Right lobe of liver (tissue), 4 donors: ENCODE results near the gene CDC14A.

Source experiments
- POLR2A ChIP-seq: fragments of 450-650 bp; IDR thresholded peaks from one replicate; pipeline ENCODE4 v1.6.1; 2017; ENCODE audit warnings: antibody characterized with exemption, mild to moderate bottlenecking
- TF ChIP-seq, protein P1 (sequence below), 4 donors: fragments of 200-600 bp in 3 of 4; fragments of 450-650 bp in 1 of 4; IDR thresholded peaks; one replicate each; pipeline versions ENCODE4 v1.5.1 to v1.8.0; 2016 to 2022; ENCODE audit warnings: antibody characterized with exemption in 4 of 4, mild to moderate bottlenecking in 2 of 4
- donor health status: DM: no; HTN: no; CAD: no.
- donor health status: DM: no; HTN: no; CAD: no.
- donor health status: DM: no; HTN: yes; CAD: no.

DNA sequence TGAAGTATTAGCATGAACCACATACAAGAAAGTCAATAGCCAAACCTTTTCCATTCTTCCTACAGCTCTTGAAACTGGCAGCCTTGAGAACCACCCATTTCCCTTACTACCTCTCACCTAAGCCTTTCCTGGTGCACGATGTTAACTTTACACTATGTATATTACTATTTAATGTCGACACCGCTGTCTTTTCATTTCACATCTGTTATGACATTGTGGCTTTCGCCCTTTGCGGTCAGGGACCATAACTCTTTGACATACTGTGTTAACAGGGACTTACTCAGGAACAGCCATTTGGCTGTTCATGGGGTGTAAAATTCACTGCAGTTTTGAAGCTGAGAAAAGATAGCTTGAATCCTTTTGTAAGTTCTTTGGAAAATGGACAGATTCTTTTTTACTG lies 164.6 kb downstream of the CDC14A start:
- TF ChIP-seq, protein P1, sequence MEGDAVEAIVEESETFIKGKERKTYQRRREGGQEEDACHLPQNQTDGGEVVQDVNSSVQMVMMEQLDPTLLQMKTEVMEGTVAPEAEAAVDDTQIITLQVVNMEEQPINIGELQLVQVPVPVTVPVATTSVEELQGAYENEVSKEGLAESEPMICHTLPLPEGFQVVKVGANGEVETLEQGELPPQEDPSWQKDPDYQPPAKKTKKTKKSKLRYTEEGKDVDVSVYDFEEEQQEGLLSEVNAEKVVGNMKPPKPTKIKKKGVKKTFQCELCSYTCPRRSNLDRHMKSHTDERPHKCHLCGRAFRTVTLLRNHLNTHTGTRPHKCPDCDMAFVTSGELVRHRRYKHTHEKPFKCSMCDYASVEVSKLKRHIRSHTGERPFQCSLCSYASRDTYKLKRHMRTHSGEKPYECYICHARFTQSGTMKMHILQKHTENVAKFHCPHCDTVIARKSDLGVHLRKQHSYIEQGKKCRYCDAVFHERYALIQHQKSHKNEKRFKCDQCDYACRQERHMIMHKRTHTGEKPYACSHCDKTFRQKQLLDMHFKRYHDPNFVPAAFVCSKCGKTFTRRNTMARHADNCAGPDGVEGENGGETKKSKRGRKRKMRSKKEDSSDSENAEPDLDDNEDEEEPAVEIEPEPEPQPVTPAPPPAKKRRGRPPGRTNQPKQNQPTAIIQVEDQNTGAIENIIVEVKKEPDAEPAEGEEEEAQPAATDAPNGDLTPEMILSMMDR (IDR thresholded peaks at IDR 0.05): no peak
- TF ChIP-seq POLR2A: no peak
